CD4-positive, alpha-beta memory T cell (primary cell): ENCODE measurements around the gene ENTR1. TPM values are rescaled to one million over a fixed set of nuclear protein-coding genes. Genes with fewer than 3 reads are reported as not detected.

ENCODE experiments used
- CTCF ChIA-PET: fragments of 350-600 bp; sonication (Branson Sonifier 250); formaldehyde crosslinking; loops from one replicate; lab custom pipeline; 2021; ENCODE audit warnings: inconsistent platforms; ENCODE audit not compliant: partially characterized antibody; lab: Charles Lee
- POLR2A ChIA-PET: fragments of 350-600 bp; sonication (Branson Sonifier 250); formaldehyde crosslinking; loops from one replicate; lab custom pipeline; 2021; ENCODE audit not compliant: partially characterized antibody; lab: Charles Lee
- DNase-seq, 5 donors: peaks; one replicate each; pipeline versions ENCODE4 v3.0.0 to v3.0.0-alpha.2; 2020 to 2022; ENCODE audit warnings: mixed read lengths in 1 of 5
- H3K27ac ChIP-seq: one replicate; pipeline ENCODE4 v1.7.0; 2013; ENCODE audit warnings: low read depth, low read length
- H3K27me3 ChIP-seq: 2 replicates; pipeline ENCODE4 v1.7.0; 2013; ENCODE audit warnings: mild to moderate bottlenecking, low read length, moderate library complexity; ENCODE audit not compliant: insufficient read depth
- H3K36me3 ChIP-seq: 2 replicates; pipeline ENCODE4 v1.7.0; 2013; ENCODE audit warnings: mild to moderate bottlenecking, low read length, moderate library complexity; ENCODE audit not compliant: insufficient read depth
- H3K4me1 ChIP-seq: 2 replicates; pipeline ENCODE4 v1.7.0; 2013; ENCODE audit warnings: mild to moderate bottlenecking, low read length, moderate library complexity; ENCODE audit not compliant: insufficient read depth
- H3K4me3 ChIP-seq, 2 donors: one replicate each; pipeline ENCODE4 v1.7.0; 2013; ENCODE audit warnings: low read length in 2 of 2, mild to moderate bottlenecking in 1 of 2
- H3K9me3 ChIP-seq, 2 donors: one replicate each; pipeline ENCODE4 v1.7.0; 2013; ENCODE audit warnings: low read length in 2 of 2, control low read depth in 1 of 2; ENCODE audit not compliant: control insufficient read depth in 1 of 2
- H3K27ac Mint-ChIP-seq, 7 donors: one replicate each; pipeline ENCODE4 v1.8.0; 2020 to 2021; ENCODE audit warnings: mixed read lengths in 7 of 7, mild to moderate bottlenecking in 6 of 7, inconsistent platforms in 3 of 7, moderate library complexity in 3 of 7
- H3K27me3 Mint-ChIP-seq, 2 donors: one replicate each; pipeline ENCODE4 v1.8.0; 2020 to 2021; ENCODE audit warnings: mixed read lengths in 2 of 2
- H3K36me3 Mint-ChIP-seq, 2 donors: one replicate each; pipeline ENCODE4 v1.8.0; 2020 to 2021; ENCODE audit warnings: mixed read lengths in 2 of 2, inconsistent platforms in 1 of 2, mild to moderate bottlenecking in 1 of 2
- H3K4me1 Mint-ChIP-seq, 4 donors: one replicate each; pipeline ENCODE4 v1.8.0; 2020 to 2021; ENCODE audit warnings: mixed read lengths in 4 of 4, mild to moderate bottlenecking in 1 of 4
- H3K4me3 Mint-ChIP-seq, 8 donors: one replicate each; pipeline ENCODE4 v1.8.0; 2020 to 2021; ENCODE audit warnings: mixed read lengths in 8 of 8, mild to moderate bottlenecking in 7 of 8, moderate library complexity in 6 of 8, inconsistent platforms in 3 of 8
- H3K9me3 Mint-ChIP-seq, 8 donors: one replicate each; pipeline ENCODE4 v1.8.0; 2020 to 2021; ENCODE audit warnings: mixed read lengths in 8 of 8, mild to moderate bottlenecking in 5 of 8, inconsistent platforms in 3 of 8, moderate library complexity in 1 of 8
- intact Hi-C: fragments of 100-400 bp; cut with micrococcal nuclease; formaldehyde crosslinking; loops from one replicate; pipeline ENCODE4 v1.15.1; 2023
- polyA plus RNA-seq, 2 donors: library from polyadenylated mRNA; unstranded; fragments of 300-500 nt; fragmentation: Illumina TruSeq; gene quantifications; one replicate each; pipeline ENCODE4 v1.2.3, GENCODE V29; 2021
- total RNA-seq, 2 experiments: library from RNA; stranded (reverse); gene quantifications; one replicate each; pipeline ENCODE4 v1.2.3, GENCODE V29; 2021

Gene ENTR1
- total and polyA plus RNA-seq, 4 experiments from 2014 or later: 8.3 to 85.9 (median 47.8) TPM

GRCh38 chr9:136433043-136433715 is 22.8 kb upstream of the ENTR1 start:
- H3K4me1 Mint-ChIP-seq: peaks cover 14 to 27% (median 21%) of the 10 kb centered on the region in 4 donors
- peaks cover 3 to 22% of the 10 kb centered on the region in 2 donors for H3K36me3 Mint-ChIP-seq
- CTCF ChIA-PET: no interaction called here
- no peak overlapping the region for H3K4me3 Mint-ChIP-seq
- no peak overlapping the region for H3K27ac Mint-ChIP-seq
- H3K27me3 Mint-ChIP-seq: no peaks in the 10 kb centered on the region
- POLR2A ChIA-PET: no interaction called here
- intact Hi-C loops: no loop called here
- Histone ChIP-seq H3K4me1 (peaks cover 20% of the 10 kb centered on the region), H3K27me3 (no peaks in the 10 kb centered on the region), H3K27ac (no peak overlapping the region), H3K9me3 (no peaks in the 10 kb centered on the region), H3K4me3 (no peak overlapping the region), H3K36me3 (peaks cover 15% of the 10 kb centered on the region)
- no peaks in the 10 kb centered on the region for H3K9me3 Mint-ChIP-seq
- no peak for DNase-seq

GRCh38 chr9:136432591-136432990 is 22.2 kb upstream of the ENTR1 start:
- DNase-seq: no peak
- peaks cover 10 to 21% (median 16%) of the 10 kb centered on the region in 4 donors for H3K4me1 Mint-ChIP-seq
- Histone ChIP-seq H3K27ac (no peak overlapping the region), H3K36me3 (peaks cover 15% of the 10 kb centered on the region), H3K4me1 (peaks cover 14% of the 10 kb centered on the region), H3K27me3 (no peaks in the 10 kb centered on the region), H3K9me3 (no peaks in the 10 kb centered on the region), H3K4me3 (no peak overlapping the region)
- H3K9me3 Mint-ChIP-seq: no peaks in the 10 kb centered on the region
- H3K4me3 Mint-ChIP-seq: no peak overlapping the region
- POLR2A ChIA-PET: no interaction called here
- intact Hi-C loops: no loop called here
- CTCF ChIA-PET: no interaction called here
- H3K27ac Mint-ChIP-seq: no peak overlapping the region
- H3K27me3 Mint-ChIP-seq: no peaks in the 10 kb centered on the region
- H3K36me3 Mint-ChIP-seq: peaks cover 3 to 20% of the 10 kb centered on the region in 2 donors

GRCh38 chr9:136431782-136432350 is 21.5 kb upstream of the ENTR1 start:
- no peak overlapping the region for H3K27ac Mint-ChIP-seq
- peaks cover 3 to 14% (median 10%) of the 10 kb centered on the region in 4 donors for H3K4me1 Mint-ChIP-seq
- DNase-seq: no peak
- Histone ChIP-seq H3K36me3 (peaks cover 11% of the 10 kb centered on the region), H3K4me1 (peaks cover 6% of the 10 kb centered on the region), H3K27me3 (no peaks in the 10 kb centered on the region), H3K27ac (no peak overlapping the region), H3K4me3 (no peak overlapping the region), H3K9me3 (no peaks in the 10 kb centered on the region)
- H3K9me3 Mint-ChIP-seq: no peaks in the 10 kb centered on the region
- POLR2A ChIA-PET: no interaction called here
- CTCF ChIA-PET: no interaction called here
- intact Hi-C loops: no loop called here
- H3K4me3 Mint-ChIP-seq: no peak overlapping the region
- H3K27me3 Mint-ChIP-seq: no peaks in the 10 kb centered on the region
- H3K36me3 Mint-ChIP-seq: peaks cover 3 to 20% of the 10 kb centered on the region in 2 donors

- POLR2A ChIA-PET: interaction anchor here (1.7 kb wide), 1 partner anchor 20 kb away, joined by 4 read pairs; the partner anchor contains the start of genes ENTR1 and PMPCA
Observed at GRCh38 chr9:136430588-136431234, 20.3 kb upstream of the ENTR1 start.

GRCh38 chr9:136429683-136430491 is 19.5 kb upstream of the ENTR1 start:
- DNase-seq: no peak
- Mint-ChIP-seq H3K4me1 (no peaks in the 10 kb centered on the region), H3K4me3 (no peak overlapping the region), H3K9me3 (no peaks in the 10 kb centered on the region), H3K27ac (no peak overlapping the region), H3K27me3 (no peaks in the 10 kb centered on the region), H3K36me3 (peaks cover 3 to 27% of the 10 kb centered on the region in 2 donors)
- no peaks in the 10 kb centered on the region for H3K9me3 ChIP-seq
- ChIA-PET CTCF (no interaction called here), POLR2A (interaction anchor here (1.7 kb wide), 1 partner anchor 20 kb away, joined by 4 read pairs; the partner anchor contains the start of genes ENTR1 and PMPCA)
- H3K36me3 ChIP-seq: peaks cover 8% of the 10 kb centered on the region
- H3K4me1 ChIP-seq: no peaks in the 10 kb centered on the region
- H3K27ac ChIP-seq: no peak overlapping the region
- intact Hi-C loops: no loop called here
- no peaks in the 10 kb centered on the region for H3K27me3 ChIP-seq
- H3K4me3 ChIP-seq: no peak overlapping the region

More at GRCh38 chr9:136430588-136431234, 20.3 kb upstream of the ENTR1 start:
- Mint-ChIP-seq H3K4me1 (peaks cover 0 to 3% (median under 1%) of the 10 kb centered on the region in 4 donors), H3K36me3 (peaks cover 3 to 23% of the 10 kb centered on the region in 2 donors), H3K9me3 (no peaks in the 10 kb centered on the region), H3K27ac (no peak overlapping the region), H3K27me3 (no peaks in the 10 kb centered on the region), H3K4me3 (no peak overlapping the region)
- Histone ChIP-seq H3K4me3 (no peak overlapping the region), H3K4me1 (no peaks in the 10 kb centered on the region), H3K27ac (no peak overlapping the region), H3K36me3 (peaks cover 8% of the 10 kb centered on the region), H3K9me3 (no peaks in the 10 kb centered on the region), H3K27me3 (no peaks in the 10 kb centered on the region)
- intact Hi-C loops: no loop called here
- CTCF ChIA-PET: no interaction called here
- no peak for DNase-seq

- Histone ChIP-seq H3K27ac (no peak overlapping the region), H3K36me3 (peaks cover 8% of the 10 kb centered on the region), H3K4me3 (no peak overlapping the region), H3K9me3 (no peaks in the 10 kb centered on the region), H3K27me3 (no peaks in the 10 kb centered on the region), H3K4me1 (no peaks in the 10 kb centered on the region)
- Mint-ChIP-seq H3K9me3 (no peaks in the 10 kb centered on the region), H3K27ac (no peak overlapping the region), H3K36me3 (peaks cover 3 to 33% of the 10 kb centered on the region in 2 donors), H3K4me1 (no peaks in the 10 kb centered on the region), H3K4me3 (no peak overlapping the region), H3K27me3 (no peaks in the 10 kb centered on the region)
- ChIA-PET POLR2A (interaction anchor here (1.7 kb wide), 1 partner anchor 19 kb away, joined by 4 read pairs; the partner anchor contains the start of genes ENTR1 and PMPCA), CTCF (no interaction called here)
- DNase-seq: no peak
- intact Hi-C loops: no loop called here
Observed at GRCh38 chr9:136429075-136429628, 18.7 kb upstream of the ENTR1 start.
